HS-27A (cell line): ENCODE measurements around the gene HOXA4.

ENCODE experiments used
- DNase-seq: peaks from one replicate; pipeline ENCODE4 v3.0.0-alpha.2; 2012; ENCODE audit warnings: low read depth, missing footprints

Gene HOXA4

GRCh38 chr7:27169658-27170425 is 39.3 kb upstream of the HOXA4 start:
- no peak for DNase-seq

GRCh38 chr7:27168265-27168947 is 37.8 kb upstream of the HOXA4 start:
- no peak for DNase-seq

GRCh38 chr7:27167916-27168264 is 37.3 kb upstream of the HOXA4 start:
- no peak for DNase-seq

GRCh38 chr7:27166531-27167505 is 36.3 kb upstream of the HOXA4 start:
- no peak for DNase-seq

- DNase-seq: no peak
These were observed 35.5 kb upstream of the HOXA4 start for GRCh38 chr7:27165996-27166530.

GRCh38 chr7:27165089-27165995 is 34.8 kb upstream of the HOXA4 start, which contains the start of gene HOXA9:
Gene HOXA9, minus strand, starts transcription at chr7:27165537. Its CDS starts 80 bp downstream, at chr7:27165457.
- no peak for DNase-seq

GRCh38 chr7:27164367-27165088 is 34.0 kb upstream of the HOXA4 start:
- DNase-seq: no peak

GRCh38 chr7:27164045-27164366 is 33.4 kb upstream of the HOXA4 start:
- DNase-seq: no peak

- no peak for DNase-seq
These were observed 32.9 kb upstream of the HOXA4 start for GRCh38 chr7:27163288-27164044.

GRCh38 chr7:27162561-27163287 is 32.2 kb upstream of the HOXA4 start:
- no peak for DNase-seq

- DNase-seq: no peak
These were observed 31.4 kb upstream of the HOXA4 start for GRCh38 chr7:27161721-27162560.

- no peak for DNase-seq
These were observed 30.7 kb upstream of the HOXA4 start for GRCh38 chr7:27161214-27161720.

- DNase-seq: no peak
These were observed 30.1 kb upstream of the HOXA4 start for GRCh38 chr7:27160546-27161213.

- DNase-seq: no peak
These were observed 29.6 kb upstream of the HOXA4 start for GRCh38 chr7:27160145-27160545.

- DNase-seq: no peak
These were observed 28.9 kb upstream of the HOXA4 start for GRCh38 chr7:27159266-27160144.
